ENCODE results near the gene ZNF416. TPM values are rescaled to one million over a fixed set of nuclear protein-coding genes. Genes with fewer than 3 reads are reported as not detected.

ZNF416 gene
- total and polyA plus RNA-seq, 2 of the 8 experiments (the other 6 are each of a cell fraction or from before 2014, with no cell fraction given), result 3.2 to 10.3 TPM

GRCh38 chr19:57557659-57558058 is 21.1 kb downstream of the ZNF416 start:
- Histone ChIP-seq H2AFZ (ENCODE audit: low read length) (no peak overlapping the region), H3K79me2 (ENCODE audit: control insufficient read depth in 1 of 2, insufficient read depth in 2 of 2, low read length in 2 of 2) (peaks cover 0 to 20% of the 10 kb centered on the region in 2 experiments; a peak in 3 of 4 replicates), H4K8ac (ENCODE audit: extremely low read depth, insufficient read depth, low read length) (no peak overlapping the region), H3K27me3 (replicated peaks in 1 of 4; ENCODE audit: control insufficient read depth in 3 of 4, extremely low read depth in 1 of 4, insufficient read depth in 3 of 4, low read length in 3 of 4) (no peaks in the 10 kb centered on the region), H4K5ac (ENCODE audit: insufficient read length, low read depth, low read length) (no peak overlapping the region), H3K27ac (ENCODE audit: low read depth, low read length) (no peak overlapping the region), H3K9me3 (ENCODE audit: insufficient read depth in 2 of 2, low read depth in 1 of 2, low read length in 1 of 2) (peaks cover 11% of the 10 kb centered on the region in 2 experiments), H3K18ac (ENCODE audit: extremely low read depth, low read length) (no peak overlapping the region), H3K4ac (replicated peaks; ENCODE audit: insufficient read length, low read depth, low read length) (no peak overlapping the region), H3K56ac (replicated peaks; ENCODE audit: insufficient read length, low read depth, low read length) (no peak overlapping the region), H3K4me3 (ENCODE audit: extremely low read depth in 1 of 4, insufficient read depth in 2 of 4, low read depth in 3 of 4, low read length in 4 of 4) (no peak overlapping the region), H3K79me1 (ENCODE audit: low read depth, low read length) (peaks cover 8% of the 10 kb centered on the region), H2AK5ac (ENCODE audit: low read depth, low read length) (no peak overlapping the region), H2BK20ac (ENCODE audit: low read length) (no peak overlapping the region), H4K91ac (replicated peaks; ENCODE audit: insufficient read length, low read length) (no peak overlapping the region), H3K9ac (replicated peaks in 1 of 4; ENCODE audit: extremely low read depth in 1 of 4, low read depth in 3 of 4, low read length in 3 of 4) (no peak overlapping the region), H2BK15ac (ENCODE audit: low read length) (no peak overlapping the region), H3K23ac (ENCODE audit: insufficient read length) (no peak overlapping the region), H4K20me1 (replicated peaks in 1 of 2; ENCODE audit: control insufficient read depth in 1 of 2, insufficient read depth in 2 of 2, low read length in 2 of 2) (peaks cover 4 to 7% of the 10 kb centered on the region in 2 experiments), H3K4me2 (ENCODE audit: insufficient read depth in 1 of 2, low read depth in 2 of 2, low read length in 2 of 2) (peak overlapping the region in 1 of 2 experiments; percentile 51; a peak in 1 of 4 replicates), H3K23me2 (ENCODE audit: low read depth, low read length) (peaks cover 3% of the 10 kb centered on the region; the same call in 1 of the 2 replicates), H3K4me1 (replicated peaks in 1 of 4; ENCODE audit: control insufficient read depth in 3 of 4, insufficient read depth in 4 of 4, low read length in 3 of 4) (peaks cover 0 to 4% (median under 1%) of the 10 kb centered on the region in 4 experiments; a peak in 3 of 7 replicates), H3K36me3 (ENCODE audit: control insufficient read depth in 2 of 4, insufficient read depth in 4 of 4, low read length in 3 of 4) (peaks cover 7 to 23% (median 17%) of the 10 kb centered on the region in 4 experiments; a peak in 7 of 8 replicates), H2BK120ac (replicated peaks; ENCODE audit: low read depth, low read length) (no peak overlapping the region), H2BK12ac (ENCODE audit: low read depth, low read length) (no peak overlapping the region), H2BK5ac (ENCODE audit: low read depth, low read length) (no peak overlapping the region), H3K14ac (ENCODE audit: insufficient read length) (no peak overlapping the region)
- TF ChIP-seq SIRT6 (IDR thresholded peaks at IDR 0.05; ENCODE audit: low read length), result no peak
- no peak for TF ChIP-seq SAP30 (IDR thresholded peaks at IDR 0.05; ENCODE audit: insufficient read depth, insufficient replicate concordance, low read length)
- no peak for DNase-seq (ENCODE audit: low read depth in 1 of 2, low spot score in 2 of 2)
- 92% methylated on average over 5 of the region's 5 CpGs; no CpG with 5 or more reads in 1 of the 2 experiments for WGBS, 2 experiments (ENCODE audit: extremely low coverage in 1 of 2, insufficient coverage in 1 of 2, insufficient read length in 1 of 2, insufficient replicate concordance in 2 of 2, low coverage in 1 of 2, low lambda C conversion rate in 2 of 2, missing lambda C conversion rate in 1 of 2)
- ChIA-PET CTCF (ENCODE audit: partially characterized antibody) (interaction anchor here (1.0 to 1.9 kb wide), 2 partner anchors 92 to 128 kb away, joined by 3 to 6 read pairs; no protein-coding TSS in a partner anchor), POLR2A (ENCODE audit: partially characterized antibody) (interaction anchor here (1.2 to 2.2 kb wide), 2 partner anchors 13 to 132 kb away, joined by 4 to 6 read pairs; no protein-coding TSS in a partner anchor)
- FAIRE-seq, result no peak
